Neural cell (in vitro differentiated cells): ENCODE results near the gene GSK3B. TPM values are rescaled to one million over a fixed set of nuclear protein-coding genes. Genes with fewer than 3 reads are reported as not detected.

Experiments used
- H2AFZ ChIP-seq: fragments of 200-600, 300-800 bp; sonication (generic), shearing (Covaris generic); 2 replicates; pipeline ENCODE4 v1.6.0; 2014; ENCODE audit warnings: low read depth, mild to moderate bottlenecking, antibody characterized with exemption, low read length, moderate library complexity
- H3F3A ChIP-seq: fragments of 200-600 bp; shearing (Covaris generic); 2 replicates; pipeline ENCODE4 v1.6.1; 2016; ENCODE audit warnings: mild to moderate bottlenecking, moderate library complexity, mixed read lengths, antibody characterized with exemption, low read length; ENCODE audit not compliant: insufficient read depth, poor library complexity, severe bottlenecking
- H3K27ac ChIP-seq: fragments of 200-600, 300-800 bp; sonication (generic), shearing (Covaris generic); 2 replicates; pipeline ENCODE4 v1.5.1; 2014; ENCODE audit warnings: mild to moderate bottlenecking, low read length, moderate library complexity
- H3K27me3 ChIP-seq: fragments of 300-800, 200-600 bp; sonication (generic), shearing (Covaris generic); 2 replicates; pipeline ENCODE4 v1.6.0; 2014; ENCODE audit warnings: mild to moderate bottlenecking, low read depth, low read length, moderate library complexity; ENCODE audit not compliant: insufficient read depth
- H3K36me3 ChIP-seq: fragments of 300-800, 200-600 bp; sonication (generic), shearing (Covaris generic); 2 replicates; pipeline ENCODE4 v1.5.1; 2014; ENCODE audit warnings: mild to moderate bottlenecking, antibody characterized with exemption, low read length, moderate library complexity; ENCODE audit not compliant: insufficient read depth
- H3K4me2 ChIP-seq: fragments of 300-800, 200-600 bp; sonication (generic), shearing (Covaris generic); 2 replicates; pipeline ENCODE4 v1.6.0; 2014; ENCODE audit warnings: mild to moderate bottlenecking, low read length
- H3K4me3 ChIP-seq: fragments of 300-800, 200-600 bp; sonication (generic), shearing (Covaris generic); 2 replicates; pipeline ENCODE4 v1.5.1; 2014; ENCODE audit warnings: mild to moderate bottlenecking, low read length, moderate library complexity
- H3K79me2 ChIP-seq: fragments of 200-600 bp; shearing (Covaris generic); replicated peaks from 2 replicates; pipeline ENCODE4 v1.6.0; 2014; ENCODE audit warnings: mild to moderate bottlenecking, low read length, moderate library complexity; ENCODE audit not compliant: insufficient read depth
- H3K9ac ChIP-seq: fragments of 300-800, 200-600 bp; sonication (generic), shearing (Covaris generic); 2 replicates; pipeline ENCODE4 v1.6.1; 2016; ENCODE audit warnings: mild to moderate bottlenecking, low read length, mixed read lengths
- H3K9me2 ChIP-seq: fragments of 200-600 bp; shearing (Covaris generic); 2 replicates; pipeline ENCODE4 v1.6.1; 2016; ENCODE audit warnings: mild to moderate bottlenecking, low read length, mixed read lengths; ENCODE audit not compliant: insufficient read depth
- H3K9me3 ChIP-seq: fragments of 200-600, 300-800 bp; sonication (generic), shearing (Covaris generic); 2 replicates; pipeline ENCODE4 v1.6.1; 2016; ENCODE audit warnings: mild to moderate bottlenecking, mixed run types, low read length, moderate library complexity, mixed read lengths
- H4K20me1 ChIP-seq: fragments of 200-600 bp; shearing (Covaris generic); 2 replicates; pipeline ENCODE4 v1.6.1; 2016; ENCODE audit warnings: mild to moderate bottlenecking, mixed run types; ENCODE audit not compliant: insufficient read depth
- CTCF ChIP-seq: fragments of 450-650 bp; IDR thresholded peaks from 2 replicates; pipeline ENCODE4 v1.5.1; 2014; ENCODE audit warnings: antibody characterized with exemption, mild to moderate bottlenecking, moderate library complexity; ENCODE audit not compliant: poor library complexity, severe bottlenecking
- EP300 ChIP-seq: fragments of 450-650 bp; conservative IDR thresholded peaks from 2 replicates; pipeline ENCODE4 v1.6.1; 2014; ENCODE audit warnings: antibody characterized with exemption, mild to moderate bottlenecking, moderate library complexity; ENCODE audit not compliant: poor library complexity, severe bottlenecking
- EZH2 ChIP-seq: fragments of 200-600, 300-800 bp; shearing (Covaris generic), sonication (generic); IDR thresholded peaks from 2 replicates; pipeline ENCODE4 v1.6.1; 2014; ENCODE audit warnings: antibody characterized with exemption, low read length, borderline replicate concordance, mild to moderate bottlenecking; ENCODE audit not compliant: insufficient read depth, poor library complexity, severe bottlenecking
- MXI1 ChIP-seq: fragments of 450-650 bp; conservative IDR thresholded peaks from 2 replicates; pipeline ENCODE4 v1.6.1; 2014; ENCODE audit warnings: antibody characterized with exemption, mild to moderate bottlenecking; ENCODE audit not compliant: poor library complexity, severe bottlenecking
- POLR2AphosphoS5 ChIP-seq: IDR thresholded peaks from 2 replicates; pipeline ENCODE4 v1.6.1; 2012
- RAD21 ChIP-seq: fragments of 450-650 bp; conservative IDR thresholded peaks from 2 replicates; pipeline ENCODE4 v1.6.1; 2014; ENCODE audit warnings: antibody characterized with exemption, mild to moderate bottlenecking, moderate library complexity
- REST ChIP-seq: IDR thresholded peaks from 2 replicates; pipeline ENCODE4 v1.6.1; 2012; ENCODE audit warnings: borderline replicate concordance
- SMC3 ChIP-seq: fragments of 450-650 bp; conservative IDR thresholded peaks from 2 replicates; pipeline ENCODE4 v1.6.1; 2014; ENCODE audit warnings: antibody characterized with exemption, mild to moderate bottlenecking, moderate library complexity; ENCODE audit not compliant: poor library complexity
- TAF1 ChIP-seq: IDR thresholded peaks from 2 replicates; pipeline ENCODE4 v1.6.1; 2012; ENCODE audit warnings: low read depth
- polyA plus RNA-seq: library from polyadenylated mRNA; depleted of rRNA; stranded (reverse); fragments of >200 nt; gene quantifications from 2 replicates; pipeline ENCODE4 v1.2.3, GENCODE V29; 2014

Gene GSK3B
- polyA plus RNA-seq, 1 donor from 2014 or later: 48.5 TPM

GRCh38 chr3:119913021-119913420 lies 181.2 kb downstream of the GSK3B start:
- H3K27ac ChIP-seq: no peak overlapping the region
- H3K9me3 ChIP-seq: no peaks in the 10 kb centered on the region
- no peak overlapping the region for H2AFZ ChIP-seq
- H3K9ac ChIP-seq: no peak overlapping the region
- peaks cover 11% of the 10 kb centered on the region for H3K36me3 ChIP-seq
- no peaks in the 10 kb centered on the region for H3K27me3 ChIP-seq
- no peaks in the 10 kb centered on the region for H3F3A ChIP-seq
- no peak overlapping the region for H3K4me3 ChIP-seq
- TF ChIP-seq RAD21 (no peak), TAF1 (no peak), EZH2 (no peak), EP300 (no peak), POLR2AphosphoS5 (no peak), MXI1 (no peak), CTCF (no peak), SMC3 (no peak), REST (no peak)
- no peak overlapping the region for H3K4me2 ChIP-seq
- H3K79me2 ChIP-seq: peaks cover 3% of the 10 kb centered on the region
- no peaks in the 10 kb centered on the region for H4K20me1 ChIP-seq
- H3K9me2 ChIP-seq: no peaks in the 10 kb centered on the region

GRCh38 chr3:119912220-119912619 lies 182.0 kb downstream of the GSK3B start:
- Histone ChIP-seq H3K4me3 (no peak overlapping the region), H3K27me3 (no peaks in the 10 kb centered on the region), H3K9me3 (no peaks in the 10 kb centered on the region), H3K9me2 (no peaks in the 10 kb centered on the region), H4K20me1 (no peaks in the 10 kb centered on the region), H3K9ac (no peak overlapping the region), H3F3A (no peaks in the 10 kb centered on the region), H3K4me2 (no peak overlapping the region), H3K36me3 (peaks cover 11% of the 10 kb centered on the region), H3K27ac (no peak overlapping the region), H3K79me2 (peaks cover 3% of the 10 kb centered on the region), H2AFZ (no peak overlapping the region)
- TF ChIP-seq EZH2 (no peak), SMC3 (no peak), CTCF (no peak), RAD21 (no peak), EP300 (no peak), MXI1 (no peak), POLR2AphosphoS5 (no peak), TAF1 (no peak), REST (no peak)
